Tibial artery (tissue), 4 donors: Measurements from ENCODE around the gene LHX6.

Experiments used
- DNase-seq, 2 donors: peaks; one replicate each; pipeline ENCODE4 v3.0.0-alpha.2; 2019
- H3K27ac ChIP-seq, 2 donors: fragments of 200-600 bp; sonication (generic) in 1 of 2; 1 replicate in 1 of 2; 2 replicates in 1 of 2; pipeline ENCODE4 v1.5.1; 2018 to 2019; ENCODE audit warnings: mild to moderate bottlenecking in 1 of 2
- H3K27me3 ChIP-seq, 2 donors: fragments of 200-600 bp; sonication (generic) in 1 of 2; one replicate each; pipeline versions ENCODE4 v1.5.1 to v1.6.0; 2016 to 2019
- H3K36me3 ChIP-seq, 3 donors: fragments of 200-600 bp; sonication (generic) in 2 of 3; one replicate each; pipeline ENCODE4 v1.5.1; 2016 to 2019; ENCODE audit warnings: mild to moderate bottlenecking in 2 of 3
- H3K4me1 ChIP-seq, 4 donors: fragments of 200-600 bp; sonication (generic) in 2 of 4; 1 replicate in 3 of 4; 2 replicates in 1 of 4; pipeline ENCODE4 v1.5.1; 2016 to 2019
- H3K4me3 ChIP-seq, 2 donors: fragments of 200-600 bp; sonication (generic) in 1 of 2; 1 replicate in 1 of 2; 2 replicates in 1 of 2; pipeline ENCODE4 v1.5.1; 2018 to 2019; ENCODE audit warnings: mild to moderate bottlenecking in 2 of 2
- H3K9me3 ChIP-seq, 3 donors: fragments of 200-600 bp; sonication (generic) in 1 of 3; one replicate each; pipeline ENCODE4 v1.5.1; 2016 to 2019
- CTCF ChIP-seq, 2 experiments: fragments of 200-600 bp in 1 of 2; fragments of 450-650 bp in 1 of 2; IDR thresholded peaks; one replicate each; pipeline ENCODE4 v1.5.1; 2017 to 2019; ENCODE audit warnings: antibody characterized with exemption in 2 of 2, mild to moderate bottlenecking in 1 of 2, moderate library complexity in 1 of 2
- intact Hi-C: fragments of 100-400 bp; cut with DNase I; formaldehyde crosslinking; loops from one replicate; pipeline ENCODE4 v1.15.0; 2023; ENCODE audit warnings: low total_unique reads

Gene LHX6

GRCh38 chr9:122265149-122265915, 36.6 kb upstream of the LHX6 start:
- Histone ChIP-seq H3K36me3 (peaks cover 6 to 7% (median 7%) of the 10 kb centered on the region in 3 donors), H3K4me3 (peak overlapping the region; percentile 64 to 71), H3K4me1 (peaks cover 0 to 43% (median 39%) of the 10 kb centered on the region in 4 donors), H3K27ac (peak overlapping the region; percentile 82 to 90), H3K27me3 (no peaks in the 10 kb centered on the region), H3K9me3 (no peaks in the 10 kb centered on the region)
- intact Hi-C loops, result no loop called here
- no peak for DNase-seq
- TF ChIP-seq CTCF (IDR thresholded peaks at IDR 0.05), result peak in 1 of 2 experiments; percentile 5

- intact Hi-C loops, result no loop called here
- peak within 1 kb of the TSS; percentile 82 to 90 for H3K27ac ChIP-seq
- peaks cover 14 to 15% (median 15%) of the 10 kb centered on the region in 3 donors for H3K36me3 ChIP-seq
- no peaks in the 10 kb centered on the region for H3K9me3 ChIP-seq
- no peak for TF ChIP-seq CTCF (IDR thresholded peaks at IDR 0.05)
- no peaks in the 10 kb centered on the region for H3K27me3 ChIP-seq
- peak within 1 kb of the TSS; percentile 64 to 71 for H3K4me3 ChIP-seq
- DNase-seq, result peak; percentile 88 to 94
- H3K4me1 ChIP-seq, result peaks cover 0 to 43% (median 39%) of the 10 kb centered on the region in 4 donors
Observed at GRCh38 chr9:122264360-122265148, 35.8 kb upstream of the LHX6 start, which contains the start of the genes MRRF and RBM18. Gene MRRF (plus strand): TSS chr9:122264882. CDS start chr9:122270892, 6,010 bp downstream. Gene RBM18 (minus strand): TSS chr9:122264840. CDS start chr9:122261492, 3,348 bp downstream.

GRCh38 chr9:122263699-122264349, 35.1 kb upstream of the LHX6 start:
- no peak for TF ChIP-seq CTCF (IDR thresholded peaks at IDR 0.05)
- Histone ChIP-seq H3K27me3 (no peaks in the 10 kb centered on the region), H3K4me3 (peak overlapping the region; percentile 64 to 71), H3K36me3 (peaks cover 18 to 21% (median 21%) of the 10 kb centered on the region in 3 donors), H3K4me1 (peaks cover 0 to 43% (median 39%) of the 10 kb centered on the region in 4 donors), H3K9me3 (no peaks in the 10 kb centered on the region), H3K27ac (peak overlapping the region; percentile 82 to 90)
- no peak for DNase-seq
- intact Hi-C loops, result no loop called here

- TF ChIP-seq CTCF (IDR thresholded peaks at IDR 0.05), result no peak
- no peak for DNase-seq
- intact Hi-C loops, result no loop called here
- Histone ChIP-seq H3K4me1 (peaks cover 0 to 43% (median 39%) of the 10 kb centered on the region in 4 donors), H3K9me3 (no peaks in the 10 kb centered on the region), H3K27me3 (no peaks in the 10 kb centered on the region), H3K36me3 (peaks cover 29 to 32% (median 30%) of the 10 kb centered on the region in 3 donors), H3K27ac (no peak overlapping the region), H3K4me3 (no peak overlapping the region)
Observed at GRCh38 chr9:122262073-122262472, 33.3 kb upstream of the LHX6 start.

GRCh38 chr9:122261469-122261881, 32.7 kb upstream of the LHX6 start:
- no peaks in the 10 kb centered on the region for H3K27me3 ChIP-seq
- TF ChIP-seq CTCF (IDR thresholded peaks at IDR 0.05), result no peak
- peaks cover 30 to 36% (median 30%) of the 10 kb centered on the region in 3 donors for H3K36me3 ChIP-seq
- no peaks in the 10 kb centered on the region for H3K9me3 ChIP-seq
- intact Hi-C loops, result no loop called here
- DNase-seq, result peak; percentile 67 to 89
- peaks cover 0 to 43% (median 39%) of the 10 kb centered on the region in 4 donors for H3K4me1 ChIP-seq
- no peak overlapping the region for H3K4me3 ChIP-seq
- peak overlapping the region in 1 of 2 donors; percentile 7 for H3K27ac ChIP-seq
